ENCODE data around the gene EOLA1.

DNA sequence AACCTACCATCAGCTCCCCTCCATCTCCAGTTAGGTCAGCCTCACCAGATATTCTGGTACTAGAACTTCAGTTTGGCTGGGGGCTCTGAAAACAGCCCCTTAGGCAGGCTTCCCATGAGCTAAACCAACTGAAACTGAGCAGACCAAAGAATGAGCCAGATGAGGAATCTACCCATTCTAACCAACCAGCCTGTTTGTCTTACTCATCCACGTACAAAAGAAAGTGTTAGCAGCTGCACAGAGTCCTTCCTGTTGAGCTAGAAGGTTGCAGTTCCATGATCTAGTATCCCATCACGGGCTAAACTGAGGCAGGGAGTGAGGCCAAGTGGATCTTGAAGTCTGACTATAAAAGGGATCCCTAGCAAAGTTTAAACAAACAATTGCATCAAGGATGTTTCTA is 29.0 kb downstream of the EOLA1 start:
- TF ChIP-seq, protein P1, sequence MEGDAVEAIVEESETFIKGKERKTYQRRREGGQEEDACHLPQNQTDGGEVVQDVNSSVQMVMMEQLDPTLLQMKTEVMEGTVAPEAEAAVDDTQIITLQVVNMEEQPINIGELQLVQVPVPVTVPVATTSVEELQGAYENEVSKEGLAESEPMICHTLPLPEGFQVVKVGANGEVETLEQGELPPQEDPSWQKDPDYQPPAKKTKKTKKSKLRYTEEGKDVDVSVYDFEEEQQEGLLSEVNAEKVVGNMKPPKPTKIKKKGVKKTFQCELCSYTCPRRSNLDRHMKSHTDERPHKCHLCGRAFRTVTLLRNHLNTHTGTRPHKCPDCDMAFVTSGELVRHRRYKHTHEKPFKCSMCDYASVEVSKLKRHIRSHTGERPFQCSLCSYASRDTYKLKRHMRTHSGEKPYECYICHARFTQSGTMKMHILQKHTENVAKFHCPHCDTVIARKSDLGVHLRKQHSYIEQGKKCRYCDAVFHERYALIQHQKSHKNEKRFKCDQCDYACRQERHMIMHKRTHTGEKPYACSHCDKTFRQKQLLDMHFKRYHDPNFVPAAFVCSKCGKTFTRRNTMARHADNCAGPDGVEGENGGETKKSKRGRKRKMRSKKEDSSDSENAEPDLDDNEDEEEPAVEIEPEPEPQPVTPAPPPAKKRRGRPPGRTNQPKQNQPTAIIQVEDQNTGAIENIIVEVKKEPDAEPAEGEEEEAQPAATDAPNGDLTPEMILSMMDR (IDR thresholded peaks at IDR 0.05; ENCODE audit: poor library complexity, severe bottlenecking), result no peak
- TF ChIP-seq SMC3 (conservative IDR thresholded peaks at IDR 0.05; ENCODE audit: poor library complexity) (no peak), EP300 (conservative IDR thresholded peaks at IDR 0.05; ENCODE audit: poor library complexity, severe bottlenecking) (no peak)

Data from neural cell (in vitro differentiated cells).